ENCODE measurements around the gene LILRB3. TPM values are rescaled to one million over a fixed set of nuclear protein-coding genes. Genes with fewer than 3 reads are reported as not detected.
A peak's percentile ranks its signal among the peaks of the same experiment; 100 is the strongest.

Gene LILRB3
- total RNA-seq, 2 experiments from 2014 or later, result 1.1 to 1.3 TPM

DNA sequence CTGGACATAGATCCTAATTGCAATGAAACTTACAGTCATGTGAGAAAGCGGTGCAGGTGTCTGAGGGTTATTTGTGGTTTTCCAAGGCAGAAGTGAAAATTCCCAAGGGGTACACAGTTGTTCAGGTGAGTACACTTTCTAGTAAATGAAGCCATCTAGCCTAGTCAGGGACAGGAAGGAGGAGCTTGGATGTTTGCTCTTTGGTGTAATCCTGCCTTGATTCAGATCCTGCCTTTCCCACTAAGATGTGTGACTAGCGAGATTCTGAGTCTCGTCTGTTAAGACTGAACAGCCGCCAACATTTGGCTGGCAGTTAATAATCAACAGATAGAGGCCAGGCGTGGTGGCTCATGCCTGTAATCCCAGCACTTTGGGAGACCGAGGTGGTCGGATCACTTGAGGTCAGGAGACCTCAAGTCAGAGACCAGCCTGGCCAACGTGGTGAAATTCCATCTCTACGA lies 19.6 kb downstream of the LILRB3 start:
- ChIA-PET POLR2A (interaction anchor here (1.3 to 4.9 kb wide), 2 partner anchors 13 to 66 kb away, joined by 4 to 148 read pairs; partner anchors contain the start of genes CNOT3, MBOAT7 and TSEN34), CTCF (no interaction called here)
- intact Hi-C loops (cut with DNase I, micrococcal nuclease), result loop anchor here in 1 of 2 experiments (5.0 to 10.0 kb wide), 2 partner anchors 86 to 262 kb away; partner anchors contain the start of genes LENG9, PRPF31 and TFPT
- Histone ChIP-seq H3K9me3 (ENCODE audit: control insufficient read depth in 1 of 2, insufficient read depth in 1 of 2, low read length in 2 of 2) (no peaks in the 10 kb centered on the region), H3K36me3 (ENCODE audit: insufficient read depth, low read length) (peaks cover 69% of the 10 kb centered on the region), H3K27ac (ENCODE audit: low read depth in 1 of 2, low read length in 2 of 2) (no peak overlapping the region), H3K4me3 (ENCODE audit: low read length) (no peak overlapping the region), H3K27me3 (ENCODE audit: control insufficient read depth in 1 of 2, insufficient read depth in 2 of 2, low read length in 2 of 2) (no peaks in the 10 kb centered on the region), H3K4me1 (ENCODE audit: insufficient read depth, low read length) (peaks cover 83% of the 10 kb centered on the region)
- peak overlapping the region; percentile 93 for H3K27ac Mint-ChIP-seq
- ATAC-seq (ENCODE audit: poor library complexity), result no peak
- H3K4me1 Mint-ChIP-seq (ENCODE audit: low read depth), result peaks cover 68% of the 10 kb centered on the region
- TF ChIP-seq, protein P1, sequence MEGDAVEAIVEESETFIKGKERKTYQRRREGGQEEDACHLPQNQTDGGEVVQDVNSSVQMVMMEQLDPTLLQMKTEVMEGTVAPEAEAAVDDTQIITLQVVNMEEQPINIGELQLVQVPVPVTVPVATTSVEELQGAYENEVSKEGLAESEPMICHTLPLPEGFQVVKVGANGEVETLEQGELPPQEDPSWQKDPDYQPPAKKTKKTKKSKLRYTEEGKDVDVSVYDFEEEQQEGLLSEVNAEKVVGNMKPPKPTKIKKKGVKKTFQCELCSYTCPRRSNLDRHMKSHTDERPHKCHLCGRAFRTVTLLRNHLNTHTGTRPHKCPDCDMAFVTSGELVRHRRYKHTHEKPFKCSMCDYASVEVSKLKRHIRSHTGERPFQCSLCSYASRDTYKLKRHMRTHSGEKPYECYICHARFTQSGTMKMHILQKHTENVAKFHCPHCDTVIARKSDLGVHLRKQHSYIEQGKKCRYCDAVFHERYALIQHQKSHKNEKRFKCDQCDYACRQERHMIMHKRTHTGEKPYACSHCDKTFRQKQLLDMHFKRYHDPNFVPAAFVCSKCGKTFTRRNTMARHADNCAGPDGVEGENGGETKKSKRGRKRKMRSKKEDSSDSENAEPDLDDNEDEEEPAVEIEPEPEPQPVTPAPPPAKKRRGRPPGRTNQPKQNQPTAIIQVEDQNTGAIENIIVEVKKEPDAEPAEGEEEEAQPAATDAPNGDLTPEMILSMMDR (IDR thresholded peaks at IDR 0.05), result no peak
- H3K9me3 Mint-ChIP-seq, result no peaks in the 10 kb centered on the region
- no peaks in the 10 kb centered on the region for H3K27me3 Mint-ChIP-seq
- DNase-seq, result no peak
- peak overlapping the region; percentile 73 for H3K4me3 Mint-ChIP-seq
- H3K36me3 Mint-ChIP-seq (ENCODE audit: low read depth), result peaks cover 76% of the 10 kb centered on the region

GRCh38 chr19:54201980-54202379 lies 20.8 kb downstream of the LILRB3 start:
- ChIA-PET POLR2A (interaction anchor here (1.3 to 4.9 kb wide), 2 partner anchors 12 to 87 kb away, joined by 10 to 148 read pairs; partner anchors contain the start of genes MBOAT7, PRPF31, TFPT and TSEN34), CTCF (no interaction called here)
- Histone ChIP-seq H3K9me3 (ENCODE audit: control insufficient read depth in 1 of 2, insufficient read depth in 1 of 2, low read length in 2 of 2) (no peaks in the 10 kb centered on the region), H3K36me3 (ENCODE audit: insufficient read depth, low read length) (peaks cover 58% of the 10 kb centered on the region), H3K4me1 (ENCODE audit: insufficient read depth, low read length) (peaks cover 71% of the 10 kb centered on the region), H3K27ac (ENCODE audit: low read depth in 1 of 2, low read length in 2 of 2) (peak overlapping the region in 1 of 2 donors; percentile 95), H3K27me3 (ENCODE audit: control insufficient read depth in 1 of 2, insufficient read depth in 2 of 2, low read length in 2 of 2) (no peaks in the 10 kb centered on the region), H3K4me3 (ENCODE audit: low read length) (peak overlapping the region; percentile 68)
- DNase-seq (no peak), ATAC-seq (ENCODE audit: poor library complexity) (no peak)
- H3K4me3 Mint-ChIP-seq, result peak overlapping the region; percentile 99
- H3K27ac Mint-ChIP-seq, result peak overlapping the region; percentile 93
- TF ChIP-seq, protein P1 (IDR thresholded peaks at IDR 0.05), result no peak
- no peaks in the 10 kb centered on the region for H3K27me3 Mint-ChIP-seq
- H3K9me3 Mint-ChIP-seq, result no peaks in the 10 kb centered on the region
- peaks cover 56% of the 10 kb centered on the region for H3K4me1 Mint-ChIP-seq (ENCODE audit: low read depth)
- intact Hi-C loops (cut with DNase I, micrococcal nuclease), result loop anchor here (2.0 to 10.0 kb wide), 3 partner anchors 43 to 263 kb away; partner anchors contain the start of genes LENG1 (in 1 of the 2), LENG9 (in 1 of the 2), PRPF31 (in 1 of the 2) and TFPT (in 1 of the 2)
- H3K36me3 Mint-ChIP-seq (ENCODE audit: low read depth), result peaks cover 64% of the 10 kb centered on the region

DNA sequence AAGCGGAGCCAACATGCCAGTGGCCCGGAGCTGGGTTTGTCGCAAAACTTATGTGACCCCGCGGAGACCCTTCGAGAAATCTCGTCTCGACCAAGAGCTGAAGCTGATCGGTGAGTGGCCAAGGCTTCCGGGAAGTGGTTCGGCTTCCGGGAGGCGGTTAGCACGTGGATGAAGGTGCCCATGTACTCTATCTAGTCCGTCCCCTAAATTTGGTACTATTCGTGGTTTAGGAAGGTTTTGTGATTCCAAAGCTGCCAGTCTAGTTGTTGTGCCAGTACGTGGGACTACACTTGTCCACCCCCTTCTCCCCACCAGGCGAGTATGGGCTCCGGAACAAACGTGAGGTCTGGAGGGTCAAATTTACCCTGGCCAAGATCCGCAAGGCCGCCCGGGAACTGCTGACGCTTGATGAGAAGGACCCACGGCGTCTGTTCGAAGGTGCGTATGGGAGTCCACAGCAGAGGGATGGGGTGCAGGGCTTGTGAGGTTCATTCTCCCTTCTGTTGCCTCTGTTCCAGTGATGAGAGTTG lies 21.6 kb downstream of the LILRB3 start:
- H3K4me1 ChIP-seq (ENCODE audit: insufficient read depth, low read length), result peaks cover 63% of the 10 kb centered on the region
- Mint-ChIP-seq H3K27ac (peak overlapping the region; percentile 93), H3K9me3 (no peaks in the 10 kb centered on the region), H3K4me3 (peak overlapping the region; percentile 99), H3K36me3 (ENCODE audit: low read depth) (peaks cover 57% of the 10 kb centered on the region), H3K4me1 (ENCODE audit: low read depth) (peaks cover 48% of the 10 kb centered on the region), H3K27me3 (no peaks in the 10 kb centered on the region)
- H3K9me3 ChIP-seq (ENCODE audit: control insufficient read depth in 1 of 2, insufficient read depth in 1 of 2, low read length in 2 of 2), result no peaks in the 10 kb centered on the region
- intact Hi-C loops (cut with DNase I, micrococcal nuclease), result loop anchor here (2.0 to 10.0 kb wide), 3 partner anchors 42 to 264 kb away; partner anchors contain the start of genes LENG1 (in 1 of the 2), LENG9 (in 1 of the 2), PRPF31 (in 1 of the 2) and TFPT (in 1 of the 2)
- peak overlapping the region; percentile 68 for H3K4me3 ChIP-seq (ENCODE audit: low read length)
- DNase-seq, result peak in 1 of 14 experiments; percentile 22
- CTCF ChIA-PET, result interaction anchor here (3.8 kb wide), 1 partner anchor 11 kb away, joined by 19 read pairs; the partner anchor contains the start of genes MBOAT7 and TSEN34
- no peaks in the 10 kb centered on the region for H3K27me3 ChIP-seq (ENCODE audit: control insufficient read depth in 1 of 2, insufficient read depth in 2 of 2, low read length in 2 of 2)
- no peak for ATAC-seq (ENCODE audit: poor library complexity)
- TF ChIP-seq, protein P1 (IDR thresholded peaks at IDR 0.05), result no peak
- H3K27ac ChIP-seq (ENCODE audit: low read depth in 1 of 2, low read length in 2 of 2), result peak overlapping the region; percentile 93 to 95
- H3K36me3 ChIP-seq (ENCODE audit: insufficient read depth, low read length), result peaks cover 51% of the 10 kb centered on the region
- POLR2A ChIA-PET, result interaction anchor here (0.9 to 4.9 kb wide), 9 partner anchors 9 to 1453 kb away, joined by 3 to 148 read pairs (median 10); partner anchors contain the start of genes CNOT3, LENG1, MBOAT7 and PRPF31
